Muscle layer of colon (tissue), 2 donors: Measurements from ENCODE around the gene NR6A1.

ENCODE experiments used
- H3K27ac ChIP-seq: one replicate; pipeline ENCODE4 v1.7.0; 2013; ENCODE audit warnings: low read depth, mild to moderate bottlenecking, low read length, moderate library complexity
- H3K27me3 ChIP-seq, 2 donors: one replicate each; pipeline ENCODE4 v1.7.0; 2013; ENCODE audit warnings: low read length in 2 of 2, mild to moderate bottlenecking in 2 of 2; ENCODE audit not compliant: insufficient read depth in 2 of 2, control insufficient read depth in 1 of 2
- H3K36me3 ChIP-seq: one replicate; pipeline ENCODE4 v1.7.0; 2013; ENCODE audit warnings: mild to moderate bottlenecking, low read length; ENCODE audit not compliant: insufficient read depth
- H3K4me1 ChIP-seq: one replicate; pipeline ENCODE4 v1.7.0; 2013; ENCODE audit warnings: mild to moderate bottlenecking, low read length; ENCODE audit not compliant: insufficient read depth
- H3K4me3 ChIP-seq, 2 donors: one replicate each; pipeline ENCODE4 v1.7.0; 2013; ENCODE audit warnings: low read length in 2 of 2, low read depth in 1 of 2, mild to moderate bottlenecking in 1 of 2, moderate library complexity in 1 of 2
- H3K9ac ChIP-seq: one replicate; pipeline ENCODE4 v1.7.0; 2013; ENCODE audit warnings: low read length
- H3K9me3 ChIP-seq: one replicate; pipeline ENCODE4 v1.7.0; 2013; ENCODE audit warnings: mild to moderate bottlenecking, low read length
- donor health status: abdominal sarcoma.
- donor health status: Adenocarcinoma of cecum.

Gene NR6A1

GRCh38 chr9:124514874-124515273 is 256.2 kb downstream of the NR6A1 start:
- Histone ChIP-seq H3K36me3 (no peaks in the 10 kb centered on the region), H3K27ac (no peak overlapping the region), H3K27me3 (peaks cover 0 to 4% of the 10 kb centered on the region in 2 donors), H3K4me1 (no peaks in the 10 kb centered on the region), H3K9ac (no peak overlapping the region), H3K9me3 (no peaks in the 10 kb centered on the region), H3K4me3 (no peak overlapping the region)

GRCh38 chr9:124514125-124514524 is 257.0 kb downstream of the NR6A1 start:
- Histone ChIP-seq H3K9me3 (no peaks in the 10 kb centered on the region), H3K4me1 (no peaks in the 10 kb centered on the region), H3K9ac (no peak overlapping the region), H3K4me3 (no peak overlapping the region), H3K27me3 (peaks cover 0 to 4% of the 10 kb centered on the region in 2 donors), H3K27ac (no peak overlapping the region), H3K36me3 (no peaks in the 10 kb centered on the region)

DNA sequence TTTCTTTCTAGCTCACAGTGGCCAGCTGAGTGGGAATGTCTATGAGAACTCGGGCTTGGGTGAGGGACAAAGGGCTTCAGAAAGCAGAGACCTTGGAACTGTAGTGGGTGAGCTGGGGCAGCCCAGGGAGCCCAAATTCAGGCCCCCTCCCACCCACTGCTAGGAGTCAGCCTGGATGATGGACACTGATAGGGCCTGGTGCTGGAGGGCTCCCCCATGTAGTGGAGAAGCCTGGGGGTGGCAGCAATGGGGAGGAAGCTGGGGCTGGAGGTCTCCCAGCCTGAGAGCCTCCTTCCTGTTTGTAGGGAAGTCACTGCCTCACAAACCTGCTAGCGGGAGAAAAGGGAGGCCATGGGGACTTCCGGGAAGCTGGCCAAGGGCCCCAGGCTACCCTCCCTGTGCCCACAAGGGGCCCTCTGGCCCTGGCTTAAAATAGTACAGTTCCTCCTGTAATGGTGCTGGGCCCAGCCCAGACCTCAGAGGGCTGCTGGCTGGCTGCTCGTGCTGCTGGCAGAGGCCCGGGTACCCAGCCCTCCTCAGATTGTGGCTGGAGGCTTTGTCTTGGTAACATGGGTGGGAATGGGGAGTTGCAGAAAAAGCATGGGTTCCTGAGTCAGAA is 257.6 kb downstream of the NR6A1 start:
- H3K27me3 ChIP-seq: peaks cover 0 to 4% of the 10 kb centered on the region in 2 donors
- H3K9ac ChIP-seq: no peak overlapping the region
- H3K36me3 ChIP-seq: no peaks in the 10 kb centered on the region
- no peaks in the 10 kb centered on the region for H3K4me1 ChIP-seq
- no peaks in the 10 kb centered on the region for H3K9me3 ChIP-seq
- no peak overlapping the region for H3K4me3 ChIP-seq
- no peak overlapping the region for H3K27ac ChIP-seq

DNA sequence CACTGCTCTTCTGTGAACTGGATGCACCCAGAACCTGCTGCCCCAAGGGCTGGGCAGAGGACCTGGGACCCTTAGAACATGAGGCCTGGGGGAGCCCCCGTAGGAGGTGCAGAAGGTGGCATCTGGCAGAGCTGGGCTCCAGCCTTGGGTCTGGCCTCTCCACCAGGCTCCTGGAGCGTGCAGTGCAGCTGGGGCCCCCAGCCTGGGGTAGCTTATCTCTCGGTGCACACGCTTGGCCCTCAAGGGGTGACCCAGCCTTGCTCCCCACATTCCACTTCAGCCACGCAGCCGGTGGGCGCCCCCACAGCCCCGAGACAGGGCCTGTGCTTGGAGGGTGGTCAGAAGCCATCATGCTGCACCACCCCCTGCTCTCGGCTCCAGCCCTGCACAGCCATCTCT is 258.3 kb downstream of the NR6A1 start:
- H3K9ac ChIP-seq: no peak overlapping the region
- H3K4me1 ChIP-seq: no peaks in the 10 kb centered on the region
- H3K36me3 ChIP-seq: no peaks in the 10 kb centered on the region
- peaks cover 0 to 4% of the 10 kb centered on the region in 2 donors for H3K27me3 ChIP-seq
- H3K27ac ChIP-seq: no peak overlapping the region
- no peaks in the 10 kb centered on the region for H3K9me3 ChIP-seq
- H3K4me3 ChIP-seq: no peak overlapping the region

DNA sequence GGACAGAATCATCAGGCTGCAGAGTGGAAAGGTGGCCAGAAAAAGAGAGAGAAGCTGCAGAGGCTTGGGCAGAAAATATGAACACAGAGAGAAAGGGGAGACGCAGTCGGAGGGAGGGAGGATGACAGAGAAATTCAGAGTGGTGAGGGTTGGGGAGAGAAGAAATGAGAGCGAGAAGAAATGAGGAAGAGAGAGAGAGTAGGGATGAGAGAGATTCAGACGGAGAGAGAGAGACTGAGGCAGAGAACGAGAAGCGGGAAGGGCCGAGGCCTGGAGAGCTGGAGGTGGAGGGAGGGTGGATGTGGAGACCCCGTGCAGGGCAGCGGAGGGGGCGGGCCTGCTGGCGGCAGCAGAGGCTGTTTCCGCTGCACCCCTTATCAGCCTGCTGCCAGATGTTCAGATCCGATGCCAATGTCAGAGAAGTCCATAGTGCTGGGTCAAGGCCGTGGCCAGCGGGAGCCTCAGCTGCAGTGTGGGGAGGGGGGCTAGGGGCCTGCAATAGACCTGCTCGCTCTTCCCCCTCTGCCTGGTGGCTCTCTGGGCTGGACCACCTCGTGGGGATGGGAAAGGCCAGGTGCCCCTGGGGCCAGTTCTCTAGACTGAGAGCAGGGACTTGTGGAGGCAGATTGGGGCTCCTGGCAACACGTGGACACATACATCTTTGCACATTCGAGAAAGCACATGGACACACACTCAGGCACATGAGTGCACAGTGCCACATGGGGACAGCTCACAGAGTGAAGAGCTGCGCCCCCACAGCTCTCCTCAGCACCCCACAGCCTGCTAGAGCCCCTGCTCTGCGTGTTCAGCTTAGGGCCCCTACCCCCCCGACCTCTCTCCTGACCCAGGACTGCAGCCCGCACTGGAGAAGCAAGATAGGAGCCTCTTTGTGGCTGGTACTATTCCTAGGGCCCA is 259.0 kb downstream of the NR6A1 start:
- Histone ChIP-seq H3K36me3 (no peaks in the 10 kb centered on the region), H3K9ac (no peak overlapping the region), H3K27ac (no peak overlapping the region), H3K4me1 (no peaks in the 10 kb centered on the region), H3K27me3 (peaks cover 0 to 7% of the 10 kb centered on the region in 2 donors), H3K4me3 (no peak overlapping the region), H3K9me3 (no peaks in the 10 kb centered on the region)

DNA sequence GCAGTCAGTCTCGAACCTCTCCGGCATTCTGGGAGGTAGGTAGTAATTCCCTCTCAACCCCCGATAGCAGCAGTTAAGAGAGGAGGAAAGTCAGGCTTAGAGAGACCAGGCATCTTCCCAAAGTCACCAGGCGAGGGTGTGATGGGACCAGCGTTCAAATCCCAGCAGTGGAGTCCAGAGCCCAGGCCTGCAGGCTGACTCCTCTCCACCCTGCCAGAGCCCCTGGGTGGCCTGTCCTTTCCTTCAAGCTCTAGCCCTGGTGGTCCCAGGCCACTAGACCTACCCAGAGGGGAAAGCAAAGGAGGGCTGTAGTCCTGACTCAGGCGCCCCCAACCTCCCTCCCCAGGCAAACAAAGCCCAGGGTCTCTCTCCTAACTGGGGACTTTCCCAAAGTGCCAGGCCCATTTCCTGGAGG is 259.7 kb downstream of the NR6A1 start:
- no peak overlapping the region for H3K9ac ChIP-seq
- peaks cover 0 to 12% of the 10 kb centered on the region in 2 donors for H3K27me3 ChIP-seq

GRCh38 chr9:124510650-124511425 is 260.3 kb downstream of the NR6A1 start:
- Histone ChIP-seq H3K27me3 (peaks cover 4 to 18% of the 10 kb centered on the region in 2 donors), H3K27ac (no peak overlapping the region), H3K36me3 (no peaks in the 10 kb centered on the region), H3K9ac (no peak overlapping the region), H3K4me1 (no peaks in the 10 kb centered on the region), H3K9me3 (no peaks in the 10 kb centered on the region), H3K4me3 (no peak overlapping the region)

More for the DNA sequence above, 259.7 kb downstream of the NR6A1 start:
- Histone ChIP-seq H3K9me3 (no peaks in the 10 kb centered on the region), H3K27ac (no peak overlapping the region), H3K4me3 (no peak overlapping the region), H3K4me1 (no peaks in the 10 kb centered on the region), H3K36me3 (no peaks in the 10 kb centered on the region)

DNA sequence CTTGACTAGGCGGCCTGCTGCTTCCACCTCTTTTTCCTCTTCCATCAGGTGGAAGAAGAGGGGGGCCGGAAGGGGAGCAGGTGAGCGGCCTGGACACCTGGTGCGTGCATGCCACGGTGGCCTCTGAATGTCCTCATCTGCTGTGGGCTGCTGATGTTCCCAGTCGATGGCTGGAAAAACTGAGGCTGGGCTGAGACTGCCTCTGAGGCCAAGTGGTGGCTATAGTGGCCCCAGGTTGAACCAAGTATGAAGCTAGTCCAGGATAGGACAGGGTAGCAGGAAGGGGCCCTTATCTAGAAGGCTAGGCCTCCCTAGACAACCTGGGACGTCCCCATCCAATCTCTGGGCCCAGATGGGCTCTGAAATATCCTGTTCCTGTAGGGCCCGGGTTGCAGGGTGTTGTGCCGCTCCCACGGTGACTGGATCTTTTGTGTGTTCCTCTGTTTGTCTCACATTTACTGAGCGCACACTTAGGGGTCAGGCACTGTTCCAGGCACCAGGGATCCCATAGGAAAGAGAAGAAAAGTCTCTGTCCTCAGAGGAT is 263.2 kb downstream of the NR6A1 start:
- no peak overlapping the region for H3K9ac ChIP-seq
- H3K27me3 ChIP-seq: peaks cover 22 to 44% of the 10 kb centered on the region in 2 donors
- peaks cover 9% of the 10 kb centered on the region for H3K4me1 ChIP-seq
- H3K4me3 ChIP-seq: no peak overlapping the region
- no peaks in the 10 kb centered on the region for H3K36me3 ChIP-seq
- no peak overlapping the region for H3K27ac ChIP-seq
- no peaks in the 10 kb centered on the region for H3K9me3 ChIP-seq

GRCh38 chr9:124506931-124507879 is 263.9 kb downstream of the NR6A1 start, which contains the start of gene NR5A1:
Gene NR5A1 (minus strand): TSS chr9:124507399. CDS start chr9:124503395, 4,004 bp downstream.
- Histone ChIP-seq H3K27me3 (peaks cover 22 to 47% of the 10 kb centered on the region in 2 donors), H3K27ac (no peak within 1 kb of the TSS), H3K36me3 (no peaks in the 10 kb centered on the region)

GRCh38 chr9:124506433-124506832 is 264.7 kb downstream of the NR6A1 start:
- Histone ChIP-seq H3K4me3 (no peak overlapping the region), H3K9me3 (no peaks in the 10 kb centered on the region), H3K27ac (no peak overlapping the region), H3K27me3 (peaks cover 22 to 55% of the 10 kb centered on the region in 2 donors), H3K36me3 (no peaks in the 10 kb centered on the region), H3K9ac (no peak overlapping the region), H3K4me1 (peaks cover 9% of the 10 kb centered on the region)

More at GRCh38 chr9:124506931-124507879, 263.9 kb downstream of the NR6A1 start, which contains the start of gene NR5A1:
- H3K9ac ChIP-seq: no peak within 1 kb of the TSS
- H3K4me1 ChIP-seq: peaks cover 9% of the 10 kb centered on the region
- no peak within 1 kb of the TSS for H3K4me3 ChIP-seq
- no peaks in the 10 kb centered on the region for H3K9me3 ChIP-seq
